Endothelial cell of umbilical vein (primary cell): ENCODE measurements around the gene RANGRF. TPM values are rescaled to one million over a fixed set of nuclear protein-coding genes. Genes with fewer than 3 reads are reported as not detected.

Experiments used
- BruUV-seq: library from RNA; stranded (reverse); fragments of 400-500 nt; replicated peaks from 2 replicates; lab custom pipeline; 2021; lab: Mats Ljungman, UMichigan
- CTCF ChIA-PET: fragments of 300-600, 350-600 bp; sonication (Branson Sonifier 250); formaldehyde crosslinking; loops from one replicate; lab custom pipeline; 2021; ENCODE audit warnings: antibody characterized with exemption, inconsistent platforms; lab: Charles Lee
- POLR2A ChIA-PET: fragments of 300-600, 350-600 bp; sonication (Branson Sonifier 250); formaldehyde crosslinking; loops from one replicate; lab custom pipeline; 2021; ENCODE audit warnings: antibody characterized with exemption, inconsistent platforms; lab: Charles Lee
- DNase-seq: peaks from one replicate; pipeline ENCODE4 v3.0.0-alpha.2; 2011; ENCODE audit warnings: low read depth, low spot score
- FAIRE-seq: peaks from 2 replicates; lab custom pipeline; 2011; peaks lifted over from hg19 to GRCh38; lab: Jason Lieb, UNC
- H2AFZ ChIP-seq: 2 replicates; pipeline ENCODE4 v1.6.0; 2012; ENCODE audit warnings: low read depth, low read length, control low read depth, inconsistent platforms
- H3K27ac ChIP-seq: 2 replicates; pipeline ENCODE4 v1.5.1; 2011; ENCODE audit warnings: low read depth, mild to moderate bottlenecking, control low read depth, low read length, moderate library complexity; ENCODE audit not compliant: insufficient read depth
- H3K27me3 ChIP-seq, 2 experiments: 2 replicates each; pipeline versions ENCODE4 v1.6.0 to v1.6.1; 2011; ENCODE audit warnings: low read length in 2 of 2, mixed read lengths in 1 of 2; ENCODE audit not compliant: control insufficient read depth in 2 of 2, insufficient read depth in 2 of 2
- H3K36me3 ChIP-seq, 2 experiments: 2 replicates in 1 of 2; 3 replicates in 1 of 2; pipeline ENCODE4 v1.5.1; 2011; ENCODE audit warnings: low read length in 2 of 2, mild to moderate bottlenecking in 1 of 2, moderate library complexity in 1 of 2; ENCODE audit not compliant: control insufficient read depth in 2 of 2, insufficient read depth in 2 of 2; ENCODE audit errors: extremely low read depth in 1 of 2
- H3K4me1 ChIP-seq: 3 replicates; pipeline ENCODE4 v1.5.1; 2011; ENCODE audit warnings: mild to moderate bottlenecking, low read length; ENCODE audit not compliant: control insufficient read depth, insufficient read depth; ENCODE audit errors: extremely low read depth
- H3K4me2 ChIP-seq: 2 replicates; pipeline ENCODE4 v1.6.1; 2011; ENCODE audit warnings: low read length, control low read depth, mixed read lengths; ENCODE audit not compliant: insufficient read depth
- H3K4me3 ChIP-seq, 3 experiments: fragments of 200-600 bp in 1 of 3; sonication (generic), shearing (Covaris generic) in 1 of 3; replicated peaks in 1 of 3; 2 replicates each; pipeline ENCODE4 v1.5.1; 2011 to 2016; ENCODE audit warnings: control low read depth in 3 of 3, low read length in 3 of 3, mild to moderate bottlenecking in 2 of 3, inconsistent platforms in 1 of 3, low read depth in 1 of 3, moderate library complexity in 1 of 3; ENCODE audit not compliant: insufficient read depth in 1 of 3
- H3K79me2 ChIP-seq: 2 replicates; pipeline ENCODE4 v1.6.0; 2012; ENCODE audit warnings: low read length, inconsistent platforms; ENCODE audit not compliant: control insufficient read depth, insufficient read depth
- H3K9ac ChIP-seq: replicated peaks from 2 replicates; pipeline ENCODE3; 2011; ENCODE audit warnings: low read length, control low read depth; ENCODE audit not compliant: insufficient read depth; ENCODE audit errors: extremely low read depth
- H3K9me1 ChIP-seq: replicated peaks from 3 replicates; pipeline ENCODE4 v1.6.0; 2011; ENCODE audit warnings: mild to moderate bottlenecking, low read length; ENCODE audit not compliant: control insufficient read depth, insufficient read depth; ENCODE audit errors: extremely low read depth
- H3K9me3 ChIP-seq: replicated peaks from 2 replicates; pipeline ENCODE4 v1.5.1; 2012; ENCODE audit warnings: low read length, inconsistent platforms; ENCODE audit not compliant: control insufficient read depth, insufficient read depth
- H4K20me1 ChIP-seq: replicated peaks from 2 replicates; pipeline ENCODE3; 2011; ENCODE audit warnings: mild to moderate bottlenecking, low read length; ENCODE audit not compliant: control insufficient read depth, insufficient read depth; ENCODE audit errors: extremely low read depth
- EZH2 ChIP-seq: IDR thresholded peaks from 2 replicates; pipeline ENCODE4 v1.6.1; 2012; ENCODE audit warnings: borderline replicate concordance, low read depth, mild to moderate bottlenecking, moderate library complexity, low read length, inconsistent platforms; ENCODE audit not compliant: severe bottlenecking
- FOS ChIP-seq: IDR thresholded peaks from 2 replicates; pipeline ENCODE4 v1.6.1; 2011; ENCODE audit warnings: mild to moderate bottlenecking, low read length, moderate library complexity, borderline replicate concordance; ENCODE audit not compliant: insufficient read depth
- GATA2 ChIP-seq: IDR thresholded peaks from 2 replicates; pipeline ENCODE4 v1.7.0; 2011; ENCODE audit warnings: low read depth, mild to moderate bottlenecking, moderate library complexity, mixed read lengths, low read length; ENCODE audit not compliant: insufficient read length, insufficient read depth
- JUN ChIP-seq: IDR thresholded peaks from 2 replicates; pipeline ENCODE4 v1.6.1; 2011; ENCODE audit warnings: borderline replicate concordance, low read depth; ENCODE audit not compliant: insufficient read length, insufficient read depth
- MYC ChIP-seq: IDR thresholded peaks from one replicate; pipeline ENCODE4 v1.6.1; 2011; ENCODE audit warnings: mild to moderate bottlenecking, low read depth, low read length
- POLR2A ChIP-seq: IDR thresholded peaks from 2 replicates; pipeline ENCODE4 v1.6.1; 2012; ENCODE audit warnings: low read depth, mild to moderate bottlenecking, control low read depth, low read length
- dilution Hi-C: fragments of 300-500 bp; cut with MboI; formaldehyde crosslinking; loops from one replicate; pipeline ENCODE4 v1.15.0; 2019; ENCODE audit warnings: low sequenced_read_pairs; ENCODE audit not compliant: extremely low pct_ligation_motif_present
- intact Hi-C: fragments of 100-400 bp; cut with micrococcal nuclease; formaldehyde crosslinking; loops from one replicate; pipeline ENCODE4 v1.10.0; 2022
- polyA plus RNA-seq, 4 experiments: library from polyadenylated mRNA; depleted of rRNA in 3 of 4; stranded (reverse) in 3 of 4; unstranded in 1 of 4; fragments of >200 nt; gene quantifications; 2 replicates each; pipeline versions ENCODE4 v1.2.1 to v1.2.3, GENCODE V29; 2011 to 2012; ENCODE audit warnings: missing spikeins in 1 of 4
- total RNA-seq: library from RNA; stranded (reverse); gene quantifications from 2 replicates; pipeline ENCODE4 v1.2.3, GENCODE V29; 2021
- TF ChIP-seq, protein P1 (sequence below): IDR thresholded peaks from 2 replicates; pipeline ENCODE4 v1.6.1; 2011; ENCODE audit not compliant: insufficient read depth, insufficient read length
- TF ChIP-seq, protein P2 (sequence below), 2 donors: IDR thresholded peaks; 1 replicate in 1 of 2; 2 replicates in 1 of 2; pipeline ENCODE4 v1.5.1; 2011; ENCODE audit warnings: low read length in 2 of 2, mild to moderate bottlenecking in 2 of 2, moderate library complexity in 2 of 2, control low read depth in 1 of 2, inconsistent platforms in 1 of 2, low read depth in 1 of 2; ENCODE audit not compliant: insufficient read depth in 1 of 2; ENCODE audit errors: extremely low read depth in 1 of 2

Gene RANGRF
- total and polyA plus RNA-seq, 2 donors (not counting 3 experiments of a cell fraction or from before 2014, with no cell fraction given): 36.5 to 52.7 TPM

DNA sequence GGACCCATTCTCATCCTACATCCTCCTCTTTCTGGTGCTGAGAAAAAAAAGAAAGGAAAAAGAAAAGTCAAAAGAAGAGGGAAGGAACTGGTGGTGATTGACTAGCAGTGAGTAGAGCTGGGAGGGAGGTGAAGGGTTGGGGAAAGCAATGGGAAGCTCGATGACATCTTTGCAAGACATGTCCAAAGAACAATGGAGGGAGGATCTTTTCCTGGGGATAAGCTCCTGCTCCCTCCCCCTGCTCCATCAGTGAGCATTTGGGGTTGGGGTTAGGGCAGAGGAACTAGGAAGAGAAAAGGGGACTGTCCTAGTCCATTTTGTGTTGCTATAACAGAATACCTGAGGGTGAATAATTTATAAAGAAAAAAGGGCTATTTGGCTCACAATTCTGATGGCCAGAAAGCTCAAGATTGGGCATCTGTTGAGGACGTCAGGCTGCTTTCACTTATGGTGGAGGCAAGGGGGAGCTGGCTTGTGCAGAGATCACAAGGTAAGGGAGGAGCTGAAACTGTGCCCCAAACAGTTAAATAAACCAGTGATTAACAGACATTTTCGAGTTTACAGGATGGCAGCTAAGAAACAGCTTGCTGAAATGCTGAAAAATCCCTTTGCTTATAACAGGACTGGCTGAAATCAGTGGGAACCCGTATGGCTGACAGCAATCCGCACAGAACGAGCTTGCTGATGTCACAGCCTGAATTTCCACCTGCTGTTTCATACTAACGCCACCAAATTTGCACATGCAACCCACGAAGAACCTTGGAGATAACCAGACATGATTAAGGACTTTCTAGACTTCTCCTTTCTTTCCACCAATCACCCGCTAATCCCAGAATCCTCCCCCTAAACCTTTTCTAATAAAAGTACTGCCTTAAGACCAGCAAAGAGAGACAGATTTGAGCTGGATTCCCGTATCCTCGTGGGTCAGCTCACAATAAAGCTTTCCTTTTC is 49.6 kb downstream of the RANGRF start:
- no peak overlapping the region for H3K27ac ChIP-seq
- no peaks in the 10 kb centered on the region for H4K20me1 ChIP-seq
- dilution Hi-C loops (no loop called here), intact Hi-C loops (loop anchor here (10.0 kb wide), 1 partner anchor 1213 kb away; no protein-coding TSS in a partner anchor)
- no peaks in the 10 kb centered on the region for H3K4me1 ChIP-seq
- no TSS peak for BruUV-seq
- no peak overlapping the region for H3K4me2 ChIP-seq
- H3K36me3 ChIP-seq: no peaks in the 10 kb centered on the region
- no peak overlapping the region for H3K4me3 ChIP-seq
- H3K9ac ChIP-seq: no peak overlapping the region
- ChIA-PET CTCF (interaction anchor here (0.8 to 2.1 kb wide), 5 partner anchors 9 to 38 kb away, joined by 4 to 9 read pairs (median 9); partner anchors contain the start of gene KRABD2), POLR2A (no interaction called here)
- H3K9me1 ChIP-seq: no peaks in the 10 kb centered on the region
- no peaks in the 10 kb centered on the region for H3K9me3 ChIP-seq
- DNase-seq: no peak
- H3K79me2 ChIP-seq: no peaks in the 10 kb centered on the region
- no peak overlapping the region for H2AFZ ChIP-seq
- no peak for FAIRE-seq
- TF ChIP-seq EZH2: no peak
- TF ChIP-seq, protein P1, sequence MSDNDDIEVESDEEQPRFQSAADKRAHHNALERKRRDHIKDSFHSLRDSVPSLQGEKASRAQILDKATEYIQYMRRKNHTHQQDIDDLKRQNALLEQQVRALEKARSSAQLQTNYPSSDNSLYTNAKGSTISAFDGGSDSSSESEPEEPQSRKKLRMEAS: no peak
- TF ChIP-seq, protein P2, sequence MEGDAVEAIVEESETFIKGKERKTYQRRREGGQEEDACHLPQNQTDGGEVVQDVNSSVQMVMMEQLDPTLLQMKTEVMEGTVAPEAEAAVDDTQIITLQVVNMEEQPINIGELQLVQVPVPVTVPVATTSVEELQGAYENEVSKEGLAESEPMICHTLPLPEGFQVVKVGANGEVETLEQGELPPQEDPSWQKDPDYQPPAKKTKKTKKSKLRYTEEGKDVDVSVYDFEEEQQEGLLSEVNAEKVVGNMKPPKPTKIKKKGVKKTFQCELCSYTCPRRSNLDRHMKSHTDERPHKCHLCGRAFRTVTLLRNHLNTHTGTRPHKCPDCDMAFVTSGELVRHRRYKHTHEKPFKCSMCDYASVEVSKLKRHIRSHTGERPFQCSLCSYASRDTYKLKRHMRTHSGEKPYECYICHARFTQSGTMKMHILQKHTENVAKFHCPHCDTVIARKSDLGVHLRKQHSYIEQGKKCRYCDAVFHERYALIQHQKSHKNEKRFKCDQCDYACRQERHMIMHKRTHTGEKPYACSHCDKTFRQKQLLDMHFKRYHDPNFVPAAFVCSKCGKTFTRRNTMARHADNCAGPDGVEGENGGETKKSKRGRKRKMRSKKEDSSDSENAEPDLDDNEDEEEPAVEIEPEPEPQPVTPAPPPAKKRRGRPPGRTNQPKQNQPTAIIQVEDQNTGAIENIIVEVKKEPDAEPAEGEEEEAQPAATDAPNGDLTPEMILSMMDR (IDR thresholded peaks at IDR 0.05; ENCODE audit: extremely low read depth in 1 of 2, insufficient read depth in 1 of 2, low read depth in 1 of 2, low read length in 2 of 2): no peak
- TF ChIP-seq POLR2A: no peak
- no peak for TF ChIP-seq FOS
- no peak for TF ChIP-seq GATA2
- no peak for TF ChIP-seq MYC
- no peak for TF ChIP-seq JUN
- peaks cover 0 to 1% of the 10 kb centered on the region in 2 experiments for H3K27me3 ChIP-seq
